ENCODE data around the gene TSHZ3.

DNA sequence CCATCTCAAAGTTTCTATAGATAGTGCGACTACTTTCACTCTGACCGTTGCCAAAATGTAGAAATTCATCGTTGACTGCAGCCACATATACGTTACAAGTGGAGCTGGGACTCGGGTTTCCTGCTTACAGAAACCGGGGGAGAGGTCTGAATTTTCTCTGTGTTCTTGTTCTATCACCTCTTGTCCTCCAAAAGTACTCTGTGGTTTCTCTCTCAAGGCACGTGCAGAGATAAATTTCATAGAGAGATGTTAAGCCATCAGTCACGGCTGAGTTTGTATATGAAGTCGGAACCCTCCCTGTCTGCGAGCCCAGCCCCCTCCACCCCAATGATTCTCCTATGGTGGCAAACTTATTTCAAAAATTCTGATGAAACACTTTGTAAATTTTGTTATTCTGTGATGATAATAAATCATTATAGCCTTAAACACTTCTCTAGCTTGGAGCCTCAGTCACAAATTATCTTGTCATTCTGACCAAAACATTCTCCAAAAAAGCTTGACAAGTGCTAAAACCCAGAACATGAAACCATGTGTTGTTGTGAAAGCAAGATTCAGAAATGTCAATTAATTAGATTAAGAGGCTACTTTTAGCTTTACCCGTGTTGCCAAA is 87.5 kb downstream of the TSHZ3 start:
- TF ChIP-seq POLR2A (IDR thresholded peaks at IDR 0.05) = no peak
- no peak for TF ChIP-seq CTCF (IDR thresholded peaks at IDR 0.05)
